ENCODE measurements around the gene ILRUN.
A peak's percentile ranks its signal among the peaks of the same experiment; 100 is the strongest.
"Not testable (repeated sequence)": the region's sequence is repeated elsewhere in the genome, so short reads cannot be mapped to it uniquely, and the experiment has no call there.

The ILRUN gene

GRCh38 chr6:34676140-34676539 is 20.4 kb downstream of the ILRUN start:
- TF ChIP-seq CTCF (IDR thresholded peaks at IDR 0.05; ENCODE audit: insufficient read depth, low read length) (no peak), GABPA (IDR thresholded peaks at IDR 0.05; ENCODE audit: low read depth) (no peak), POLR2AphosphoS5 (IDR thresholded peaks at IDR 0.05; ENCODE audit: low read depth) (no peak), REST (IDR thresholded peaks at IDR 0.05; ENCODE audit: insufficient replicate concordance, low read depth) (no peak), SPI1 (IDR thresholded peaks at IDR 0.05; ENCODE audit: borderline replicate concordance, low read depth) (no peak)
- H3K4me3 ChIP-seq (replicated peaks; ENCODE audit: insufficient read depth, low read length): no peak overlapping the region
- DNase-seq (ENCODE audit: low read depth in 1 of 2, low spot score in 1 of 2): no peak
- H3K27me3 ChIP-seq (ENCODE audit: insufficient read depth, poor library complexity, severe bottlenecking): no peaks in the 10 kb centered on the region
- no peak overlapping the region for H3K27ac ChIP-seq (replicated peaks)

- not testable (repeated sequence) for H3K27me3 ChIP-seq (ENCODE audit: insufficient read depth, poor library complexity, severe bottlenecking); H3K27ac ChIP-seq (replicated peaks); H3K4me3 ChIP-seq (replicated peaks; ENCODE audit: insufficient read depth, low read length); DNase-seq (ENCODE audit: low read depth in 1 of 2, low spot score in 1 of 2)
Observed at GRCh38 chr6:34674930-34675329, 21.6 kb downstream of the ILRUN start.

- H3K27ac ChIP-seq (replicated peaks): no peak overlapping the region
- no peak for TF ChIP-seq SPI1 (IDR thresholded peaks at IDR 0.05; ENCODE audit: borderline replicate concordance, low read depth)
- TF ChIP-seq GABPA (IDR thresholded peaks at IDR 0.05; ENCODE audit: low read depth): no peak
- no peak for TF ChIP-seq CTCF (IDR thresholded peaks at IDR 0.05; ENCODE audit: insufficient read depth, low read length)
- no peak for TF ChIP-seq POLR2AphosphoS5 (IDR thresholded peaks at IDR 0.05; ENCODE audit: low read depth)
- no peak for TF ChIP-seq REST (IDR thresholded peaks at IDR 0.05; ENCODE audit: insufficient replicate concordance, low read depth)
- no peak for DNase-seq (ENCODE audit: low read depth in 1 of 2, low spot score in 1 of 2)
- no peak overlapping the region for H3K4me3 ChIP-seq (replicated peaks; ENCODE audit: insufficient read depth, low read length)
- no peaks in the 10 kb centered on the region for H3K27me3 ChIP-seq (ENCODE audit: insufficient read depth, poor library complexity, severe bottlenecking)
Observed at GRCh38 chr6:34674268-34674639, 22.3 kb downstream of the ILRUN start.

GRCh38 chr6:34673064-34673463 is 23.5 kb downstream of the ILRUN start:
- TF ChIP-seq POLR2AphosphoS5 (IDR thresholded peaks at IDR 0.05; ENCODE audit: low read depth): no peak
- TF ChIP-seq GABPA (IDR thresholded peaks at IDR 0.05; ENCODE audit: low read depth): no peak
- no peak for TF ChIP-seq REST (IDR thresholded peaks at IDR 0.05; ENCODE audit: insufficient replicate concordance, low read depth)
- no peak for TF ChIP-seq CTCF (IDR thresholded peaks at IDR 0.05; ENCODE audit: insufficient read depth, low read length)
- TF ChIP-seq SPI1 (IDR thresholded peaks at IDR 0.05; ENCODE audit: borderline replicate concordance, low read depth): no peak
- no peak for DNase-seq (ENCODE audit: low read depth in 1 of 2, low spot score in 1 of 2)
- H3K27me3 ChIP-seq (ENCODE audit: insufficient read depth, poor library complexity, severe bottlenecking): no peaks in the 10 kb centered on the region
- H3K4me3 ChIP-seq (replicated peaks; ENCODE audit: insufficient read depth, low read length): no peak overlapping the region
- H3K27ac ChIP-seq (replicated peaks): peak overlapping the region; percentile 13; the same call in 1 of the 2 replicates
